SK-N-SH (cell line): ENCODE results near the gene POP5. TPM values are rescaled to one million over a fixed set of nuclear protein-coding genes. Genes with fewer than 3 reads are reported as not detected.

Experiments used
- ELF1 ChIP-seq: IDR thresholded peaks from 2 replicates; pipeline ENCODE4 v1.4.0; 2012
- FOXM1 ChIP-seq: IDR thresholded peaks from 2 replicates; pipeline ENCODE4 v1.4.0; 2012; ENCODE audit warnings: low read depth, mild to moderate bottlenecking
- GATA2 ChIP-seq: sonication (generic); formaldehyde crosslinking; IDR thresholded peaks from 2 replicates; pipeline ENCODE4 v1.5.0; 2020; ENCODE audit warnings: mild to moderate bottlenecking, missing genetic modification reagents
- MXI1 ChIP-seq: IDR thresholded peaks from 2 replicates; pipeline ENCODE4 v1.6.1; 2012; ENCODE audit warnings: mild to moderate bottlenecking, low read depth, low read length, improper control_type of control experiment
- NRF1 ChIP-seq: IDR thresholded peaks from 2 replicates; pipeline ENCODE4 v1.6.1; 2012; ENCODE audit warnings: low read depth, mild to moderate bottlenecking, low read length
- POLR2AphosphoS5 ChIP-seq: IDR thresholded peaks from 2 replicates; pipeline ENCODE4 v1.6.1; 2012; ENCODE audit warnings: low read depth, low read length
- RAD21 ChIP-seq: IDR thresholded peaks from 2 replicates; pipeline ENCODE4 v1.6.1; 2012; ENCODE audit warnings: mild to moderate bottlenecking, low read length
- RCOR1 ChIP-seq: fragments of 150-350 bp; IDR thresholded peaks from 2 replicates; pipeline ENCODE4 v1.6.1; 2017; ENCODE audit warnings: antibody characterized with exemption, low read length
- RFX5 ChIP-seq: IDR thresholded peaks from 2 replicates; pipeline ENCODE4 v1.6.1; 2012; ENCODE audit warnings: mild to moderate bottlenecking, improper control_type of control experiment, low read length
- SMC3 ChIP-seq: IDR thresholded peaks from 2 replicates; pipeline ENCODE4 v1.6.1; 2012; ENCODE audit warnings: low read depth, low read length, improper control_type of control experiment
- TAF1 ChIP-seq: IDR thresholded peaks from 2 replicates; pipeline ENCODE4 v1.6.1; 2012; ENCODE audit warnings: low read depth, mild to moderate bottlenecking, low read length, moderate library complexity, borderline replicate concordance
- TCF12 ChIP-seq: IDR thresholded peaks from 2 replicates; pipeline ENCODE4 v1.4.0; 2012
- polyA plus RNA-seq, 3 experiments: library from polyadenylated mRNA; depleted of rRNA; stranded (reverse); fragments of >200 nt; gene quantifications; 2 replicates each; pipeline ENCODE4 v1.2.3, GENCODE V29; 2012
- TF ChIP-seq, protein P1 (sequence below): IDR thresholded peaks from 2 replicates; pipeline ENCODE4 v1.6.1; 2012; ENCODE audit warnings: mild to moderate bottlenecking, low read depth, low read length, moderate library complexity
- TF ChIP-seq, protein P2 (sequence below): fragments of 200-600 bp; sonication (generic); IDR thresholded peaks from 2 replicates; pipeline ENCODE4 v1.6.1; 2017; ENCODE audit warnings: antibody characterized with exemption, mild to moderate bottlenecking, moderate library complexity
- TF ChIP-seq, protein P3 (sequence below): IDR thresholded peaks from 2 replicates; pipeline ENCODE4; 2012

POP5 gene
- polyA plus RNA-seq, 1 of the 3 experiments (the other 2 are of a cell fraction) = 129 TPM

DNA sequence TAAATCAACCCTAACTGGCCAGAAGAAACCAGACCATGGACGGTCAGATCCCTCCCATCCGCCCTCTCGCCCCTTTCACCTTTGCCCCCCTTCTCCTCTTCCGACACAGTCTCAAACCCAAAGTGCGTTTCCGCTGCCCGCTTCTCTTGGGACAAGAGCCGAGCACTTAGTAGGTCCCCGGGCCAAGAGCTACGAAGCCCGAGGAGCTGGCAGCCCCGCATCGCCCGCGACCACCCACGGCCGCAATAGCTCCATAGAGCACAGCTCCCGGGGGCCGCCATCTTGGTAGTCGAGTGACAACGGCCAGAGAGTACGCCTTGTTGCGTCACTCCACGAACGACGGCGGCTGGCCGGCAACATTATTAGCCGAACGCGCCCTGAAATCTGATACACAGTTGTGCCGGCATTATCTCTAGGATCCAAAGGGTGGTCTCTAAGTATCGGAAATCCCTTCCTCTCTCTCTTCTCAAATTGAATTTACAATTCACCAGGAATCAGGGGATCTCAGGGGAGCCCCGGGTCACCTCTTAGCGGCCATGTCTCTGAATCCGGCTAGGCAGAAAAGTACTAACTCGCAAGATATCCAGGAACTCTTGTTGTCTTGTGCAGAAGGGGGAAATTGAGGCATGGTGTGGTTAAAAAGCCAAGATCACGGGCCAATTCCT, 52.2 kb downstream of the POP5 start, which contains the start of gene COQ5 (continued):
- TF ChIP-seq, protein P1, sequence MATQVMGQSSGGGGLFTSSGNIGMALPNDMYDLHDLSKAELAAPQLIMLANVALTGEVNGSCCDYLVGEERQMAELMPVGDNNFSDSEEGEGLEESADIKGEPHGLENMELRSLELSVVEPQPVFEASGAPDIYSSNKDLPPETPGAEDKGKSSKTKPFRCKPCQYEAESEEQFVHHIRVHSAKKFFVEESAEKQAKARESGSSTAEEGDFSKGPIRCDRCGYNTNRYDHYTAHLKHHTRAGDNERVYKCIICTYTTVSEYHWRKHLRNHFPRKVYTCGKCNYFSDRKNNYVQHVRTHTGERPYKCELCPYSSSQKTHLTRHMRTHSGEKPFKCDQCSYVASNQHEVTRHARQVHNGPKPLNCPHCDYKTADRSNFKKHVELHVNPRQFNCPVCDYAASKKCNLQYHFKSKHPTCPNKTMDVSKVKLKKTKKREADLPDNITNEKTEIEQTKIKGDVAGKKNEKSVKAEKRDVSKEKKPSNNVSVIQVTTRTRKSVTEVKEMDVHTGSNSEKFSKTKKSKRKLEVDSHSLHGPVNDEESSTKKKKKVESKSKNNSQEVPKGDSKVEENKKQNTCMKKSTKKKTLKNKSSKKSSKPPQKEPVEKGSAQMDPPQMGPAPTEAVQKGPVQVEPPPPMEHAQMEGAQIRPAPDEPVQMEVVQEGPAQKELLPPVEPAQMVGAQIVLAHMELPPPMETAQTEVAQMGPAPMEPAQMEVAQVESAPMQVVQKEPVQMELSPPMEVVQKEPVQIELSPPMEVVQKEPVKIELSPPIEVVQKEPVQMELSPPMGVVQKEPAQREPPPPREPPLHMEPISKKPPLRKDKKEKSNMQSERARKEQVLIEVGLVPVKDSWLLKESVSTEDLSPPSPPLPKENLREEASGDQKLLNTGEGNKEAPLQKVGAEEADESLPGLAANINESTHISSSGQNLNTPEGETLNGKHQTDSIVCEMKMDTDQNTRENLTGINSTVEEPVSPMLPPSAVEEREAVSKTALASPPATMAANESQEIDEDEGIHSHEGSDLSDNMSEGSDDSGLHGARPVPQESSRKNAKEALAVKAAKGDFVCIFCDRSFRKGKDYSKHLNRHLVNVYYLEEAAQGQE = peak; percentile 76; the same call in 1 of the 2 replicates
- TF ChIP-seq FOXM1 (no peak), TAF1 (peak; percentile 97), GATA2 (CRISPR knock-in tag) (peak; percentile 81), MXI1 (peak; percentile 71), SMC3 (no peak), ELF1 (peak; percentile 72), RCOR1 (0 out of 2 replicates have a peak, but pooled peaks have one; percentile 1), NRF1 (no peak), TCF12 (no peak), POLR2AphosphoS5 (peak; percentile 86), RAD21 (no peak), RFX5 (no peak)
- TF ChIP-seq, protein P2, sequence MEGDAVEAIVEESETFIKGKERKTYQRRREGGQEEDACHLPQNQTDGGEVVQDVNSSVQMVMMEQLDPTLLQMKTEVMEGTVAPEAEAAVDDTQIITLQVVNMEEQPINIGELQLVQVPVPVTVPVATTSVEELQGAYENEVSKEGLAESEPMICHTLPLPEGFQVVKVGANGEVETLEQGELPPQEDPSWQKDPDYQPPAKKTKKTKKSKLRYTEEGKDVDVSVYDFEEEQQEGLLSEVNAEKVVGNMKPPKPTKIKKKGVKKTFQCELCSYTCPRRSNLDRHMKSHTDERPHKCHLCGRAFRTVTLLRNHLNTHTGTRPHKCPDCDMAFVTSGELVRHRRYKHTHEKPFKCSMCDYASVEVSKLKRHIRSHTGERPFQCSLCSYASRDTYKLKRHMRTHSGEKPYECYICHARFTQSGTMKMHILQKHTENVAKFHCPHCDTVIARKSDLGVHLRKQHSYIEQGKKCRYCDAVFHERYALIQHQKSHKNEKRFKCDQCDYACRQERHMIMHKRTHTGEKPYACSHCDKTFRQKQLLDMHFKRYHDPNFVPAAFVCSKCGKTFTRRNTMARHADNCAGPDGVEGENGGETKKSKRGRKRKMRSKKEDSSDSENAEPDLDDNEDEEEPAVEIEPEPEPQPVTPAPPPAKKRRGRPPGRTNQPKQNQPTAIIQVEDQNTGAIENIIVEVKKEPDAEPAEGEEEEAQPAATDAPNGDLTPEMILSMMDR = no peak
- TF ChIP-seq, protein P3, sequence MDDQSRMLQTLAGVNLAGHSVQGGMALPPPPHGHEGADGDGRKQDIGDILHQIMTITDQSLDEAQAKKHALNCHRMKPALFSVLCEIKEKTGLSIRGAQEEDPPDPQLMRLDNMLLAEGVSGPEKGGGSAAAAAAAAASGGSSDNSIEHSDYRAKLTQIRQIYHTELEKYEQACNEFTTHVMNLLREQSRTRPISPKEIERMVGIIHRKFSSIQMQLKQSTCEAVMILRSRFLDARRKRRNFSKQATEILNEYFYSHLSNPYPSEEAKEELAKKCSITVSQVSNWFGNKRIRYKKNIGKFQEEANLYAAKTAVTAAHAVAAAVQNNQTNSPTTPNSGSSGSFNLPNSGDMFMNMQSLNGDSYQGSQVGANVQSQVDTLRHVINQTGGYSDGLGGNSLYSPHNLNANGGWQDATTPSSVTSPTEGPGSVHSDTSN = peak; percentile 38

Other genes starting within 250 kb of the POP5 start
- gene MSI1, start 212.2 kb downstream of the POP5 start, polyA plus RNA-seq (2012; rRNA removed) = 1.3 and 1.7 TPM in 2 replicates
- gene COX6A1, start 143.3 kb downstream of the POP5 start, polyA plus RNA-seq (2012; rRNA removed) = 1,149 and 1,199 TPM in 2 replicates
- 34.1 and 48.2 TPM in 2 replicates for gene TRIAP1, start 135.0 kb downstream of the POP5 start, polyA plus RNA-seq (2012; rRNA removed)
- gene GATC, start 135.0 kb downstream of the POP5 start, polyA plus RNA-seq (2012; rRNA removed) = 10.6 and 12.4 TPM in 2 replicates
- 164 and 210 TPM in 2 replicates for gene SRSF9, start 111.7 kb downstream of the POP5 start, polyA plus RNA-seq (2012; rRNA removed)
- gene DYNLL1, start 85.3 kb downstream of the POP5 start, polyA plus RNA-seq (2012; rRNA removed) = 596 and 607 TPM in 2 replicates
- 28.0 and 39.0 TPM in 2 replicates for gene COQ5, start 52.2 kb downstream of the POP5 start, polyA plus RNA-seq (2012; rRNA removed)
- 118 and 122 TPM in 2 replicates for gene RNF10, start 47.0 kb downstream of the POP5 start, polyA plus RNA-seq (2012; rRNA removed)
- 0.08 and 0.21 TPM in 2 replicates for gene CABP1, start 59.2 kb upstream of the POP5 start, polyA plus RNA-seq (2012; rRNA removed)
- gene MLEC, start 105.7 kb upstream of the POP5 start, polyA plus RNA-seq (2012; rRNA removed) = 23.4 and 27.8 TPM in 2 replicates
- gene UNC119B, start 129.1 kb upstream of the POP5 start, polyA plus RNA-seq (2012; rRNA removed) = 23.6 and 32.0 TPM in 2 replicates
- gene ACADS, start 144.4 kb upstream of the POP5 start, polyA plus RNA-seq (2012; rRNA removed) = 4.5 and 4.9 TPM in 2 replicates